IPS-20b (cell line): ENCODE measurements around the gene ADAP1.
"Not testable (repeated sequence)": the region's sequence is repeated elsewhere in the genome, so short reads cannot be mapped to it uniquely, and the experiment has no call there.

Experiments used
- H3K27ac ChIP-seq: one replicate; pipeline ENCODE4 v1.5.1; 2013; ENCODE audit warnings: low read length
- H3K27me3 ChIP-seq: 2 replicates; pipeline ENCODE4 v1.6.1; 2013; ENCODE audit warnings: mild to moderate bottlenecking, low read length, inconsistent platforms; ENCODE audit not compliant: insufficient read depth
- H3K36me3 ChIP-seq: 2 replicates; pipeline ENCODE4 v1.6.1; 2013; ENCODE audit warnings: low read depth, mild to moderate bottlenecking, inconsistent platforms, low read length, moderate library complexity; ENCODE audit not compliant: insufficient read depth
- H3K4me1 ChIP-seq: 2 replicates; pipeline ENCODE4 v1.6.1; 2013; ENCODE audit warnings: mild to moderate bottlenecking, control low read depth, inconsistent platforms, low read length, moderate library complexity; ENCODE audit not compliant: insufficient read depth
- H3K4me3 ChIP-seq: 2 replicates; pipeline ENCODE4 v1.5.1; 2013; ENCODE audit warnings: mild to moderate bottlenecking, low read length, inconsistent platforms
- H3K9ac ChIP-seq: 2 replicates; pipeline ENCODE4 v1.6.1; 2013; ENCODE audit warnings: low read depth, mild to moderate bottlenecking, inconsistent platforms, low read length, moderate library complexity
- H3K9me3 ChIP-seq: 2 replicates; pipeline ENCODE4 v1.6.1; 2013; ENCODE audit warnings: mild to moderate bottlenecking, low read depth, low read length, inconsistent platforms; ENCODE audit not compliant: insufficient read depth

The ADAP1 gene, protein sequence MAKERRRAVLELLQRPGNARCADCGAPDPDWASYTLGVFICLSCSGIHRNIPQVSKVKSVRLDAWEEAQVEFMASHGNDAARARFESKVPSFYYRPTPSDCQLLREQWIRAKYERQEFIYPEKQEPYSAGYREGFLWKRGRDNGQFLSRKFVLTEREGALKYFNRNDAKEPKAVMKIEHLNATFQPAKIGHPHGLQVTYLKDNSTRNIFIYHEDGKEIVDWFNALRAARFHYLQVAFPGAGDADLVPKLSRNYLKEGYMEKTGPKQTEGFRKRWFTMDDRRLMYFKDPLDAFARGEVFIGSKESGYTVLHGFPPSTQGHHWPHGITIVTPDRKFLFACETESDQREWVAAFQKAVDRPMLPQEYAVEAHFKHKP

DNA sequence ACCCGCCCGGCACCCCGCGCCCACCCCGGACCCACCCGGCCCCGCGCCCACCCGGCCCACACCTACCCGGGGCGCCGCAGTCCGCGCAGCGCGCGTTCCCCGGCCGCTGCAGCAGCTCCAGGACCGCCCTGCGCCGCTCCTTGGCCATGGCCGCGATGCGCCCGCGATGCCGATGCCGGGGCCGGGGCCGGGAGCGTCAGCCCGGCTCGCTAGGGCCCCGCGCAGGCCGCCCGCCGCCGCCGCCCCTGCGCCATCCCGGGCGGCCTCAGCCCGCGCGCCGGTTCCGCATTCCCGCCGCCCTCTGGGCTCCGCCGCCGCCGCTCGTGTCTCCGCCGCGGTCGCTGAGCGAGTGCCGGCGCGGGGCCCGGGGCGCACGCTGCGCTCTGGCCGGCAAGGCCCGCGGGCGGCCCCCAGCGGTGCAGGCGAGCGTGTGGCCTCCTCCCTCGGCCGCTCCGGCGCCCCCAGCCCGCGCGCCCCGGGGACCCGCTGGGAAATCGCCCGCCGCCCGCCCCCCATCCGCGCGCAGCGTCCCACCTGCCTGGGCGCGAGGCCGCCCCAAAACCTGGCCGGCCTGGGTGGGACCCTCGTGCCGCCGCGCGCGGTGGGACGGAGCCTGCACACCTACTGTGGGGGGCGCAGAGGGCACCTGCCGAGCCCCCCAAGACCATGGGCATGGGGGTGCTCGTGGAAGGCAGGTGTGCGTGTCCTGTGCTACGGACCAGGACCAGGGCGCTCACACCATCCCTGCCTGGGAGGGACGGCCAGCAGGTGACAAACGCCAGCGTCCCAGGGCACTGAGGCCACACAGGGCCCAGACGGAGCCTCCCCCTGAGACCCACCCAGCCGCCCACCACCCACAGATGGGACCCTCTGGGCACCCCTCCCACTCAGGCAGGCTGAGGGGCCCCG is at the start of gene ADAP1:
TSS of gene ADAP1 (minus strand) at position 351 of the 909 bp plus-strand sequence. CDS start at position 148, 203 bp downstream.
- Histone ChIP-seq H3K9me3 (no peaks in the 10 kb centered on the region), H3K4me3 (peak within 1 kb of the TSS; percentile 53; the same call in 1 of the 2 replicates), H3K27me3 (peaks cover 35% of the 10 kb centered on the region), H3K4me1 (no peaks in the 10 kb centered on the region), H3K27ac (no peak within 1 kb of the TSS), H3K9ac (no peak within 1 kb of the TSS), H3K36me3 (no peaks in the 10 kb centered on the region)

DNA sequence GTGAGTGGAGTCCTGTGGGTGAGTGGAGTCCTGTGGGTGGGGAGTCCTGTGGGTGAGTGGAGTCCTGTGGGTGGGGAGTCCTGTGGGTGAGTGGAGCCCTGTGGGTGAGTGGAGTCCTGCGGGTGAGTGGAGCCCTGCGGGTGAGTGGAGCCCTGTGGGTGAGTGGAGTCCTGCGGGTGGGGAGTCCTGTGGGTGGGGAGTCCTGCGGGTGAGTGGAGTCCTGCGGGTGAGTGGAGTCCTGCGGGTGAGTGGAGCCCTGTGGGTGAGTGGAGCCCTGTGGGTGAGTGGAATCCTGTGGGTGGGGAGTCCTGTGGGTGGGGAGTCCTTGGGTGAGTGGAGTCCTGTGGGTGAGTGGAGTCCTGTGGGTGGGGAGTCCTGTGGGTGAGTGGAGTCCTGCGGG is 48.0 kb upstream of the ADAP1 start:
- H3K9ac ChIP-seq, H3K27ac ChIP-seq, H3K4me3 ChIP-seq, H3K36me3 ChIP-seq, H3K9me3 ChIP-seq, H3K4me1 ChIP-seq, H3K27me3 ChIP-seq: not testable (repeated sequence)

DNA sequence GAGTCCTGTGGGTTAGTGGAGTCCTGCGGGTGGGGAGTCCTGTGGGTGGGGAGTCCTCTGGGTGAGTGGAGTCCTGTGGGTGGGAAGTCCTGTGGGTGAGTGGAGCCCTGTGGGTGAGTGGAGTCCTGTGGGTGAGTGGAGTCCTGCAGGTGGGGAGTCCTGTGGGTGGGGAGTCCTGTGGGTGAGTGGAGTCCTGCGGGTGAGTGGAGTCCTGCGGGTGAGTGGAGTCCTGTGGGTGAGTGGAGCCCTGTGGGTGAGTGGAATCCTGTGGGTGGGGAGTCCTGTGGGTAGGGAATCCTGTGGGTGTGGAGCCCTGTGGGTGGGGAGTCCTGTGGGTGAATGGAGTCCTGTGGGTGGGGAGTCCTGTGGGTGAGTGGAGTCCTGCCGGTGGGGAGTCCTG is 47.5 kb upstream of the ADAP1 start:
- not testable (repeated sequence) for H3K27me3 ChIP-seq, H3K4me1 ChIP-seq, H3K9ac ChIP-seq, H3K9me3 ChIP-seq, H3K4me3 ChIP-seq, H3K27ac ChIP-seq, H3K36me3 ChIP-seq

DNA sequence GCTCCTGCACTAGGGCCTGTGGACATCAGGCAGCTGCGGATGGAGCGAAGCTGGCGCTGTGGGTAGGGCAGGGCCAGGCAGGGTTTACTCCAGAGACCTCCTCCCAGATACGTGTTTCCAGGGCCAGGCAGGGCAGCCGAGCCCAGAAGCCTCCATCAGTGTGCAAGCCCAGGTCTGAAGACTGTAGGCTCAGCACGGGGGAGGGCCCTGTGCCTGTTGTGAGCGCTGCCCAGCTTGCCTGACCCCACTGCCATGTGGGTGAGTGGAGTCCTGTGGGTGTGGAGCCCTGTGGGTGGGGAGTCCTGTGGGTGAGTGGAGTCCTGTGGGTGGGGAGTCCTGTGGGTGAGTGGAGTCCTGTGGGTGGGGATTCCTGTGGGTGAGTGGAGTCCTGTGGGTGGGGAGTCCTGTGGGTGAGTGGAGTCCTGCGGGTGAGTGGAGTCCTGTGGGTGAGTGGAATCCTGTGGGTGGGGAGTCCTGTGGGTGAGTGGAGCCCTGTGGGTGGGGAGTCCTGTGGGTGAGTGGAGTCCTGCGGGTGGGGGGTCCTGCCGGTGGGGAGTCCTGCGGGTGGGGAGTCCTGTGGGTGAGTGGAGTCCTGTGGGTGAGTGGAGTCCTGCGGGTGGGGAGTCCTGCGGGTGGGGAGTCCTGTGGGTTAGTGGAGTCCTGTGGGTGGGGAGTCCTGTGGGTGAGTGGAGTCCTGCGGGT is 46.7 kb upstream of the ADAP1 start:
- not testable (repeated sequence) for H3K4me1 ChIP-seq, H3K27ac ChIP-seq, H3K36me3 ChIP-seq, H3K4me3 ChIP-seq, H3K9me3 ChIP-seq, H3K27me3 ChIP-seq, H3K9ac ChIP-seq

DNA sequence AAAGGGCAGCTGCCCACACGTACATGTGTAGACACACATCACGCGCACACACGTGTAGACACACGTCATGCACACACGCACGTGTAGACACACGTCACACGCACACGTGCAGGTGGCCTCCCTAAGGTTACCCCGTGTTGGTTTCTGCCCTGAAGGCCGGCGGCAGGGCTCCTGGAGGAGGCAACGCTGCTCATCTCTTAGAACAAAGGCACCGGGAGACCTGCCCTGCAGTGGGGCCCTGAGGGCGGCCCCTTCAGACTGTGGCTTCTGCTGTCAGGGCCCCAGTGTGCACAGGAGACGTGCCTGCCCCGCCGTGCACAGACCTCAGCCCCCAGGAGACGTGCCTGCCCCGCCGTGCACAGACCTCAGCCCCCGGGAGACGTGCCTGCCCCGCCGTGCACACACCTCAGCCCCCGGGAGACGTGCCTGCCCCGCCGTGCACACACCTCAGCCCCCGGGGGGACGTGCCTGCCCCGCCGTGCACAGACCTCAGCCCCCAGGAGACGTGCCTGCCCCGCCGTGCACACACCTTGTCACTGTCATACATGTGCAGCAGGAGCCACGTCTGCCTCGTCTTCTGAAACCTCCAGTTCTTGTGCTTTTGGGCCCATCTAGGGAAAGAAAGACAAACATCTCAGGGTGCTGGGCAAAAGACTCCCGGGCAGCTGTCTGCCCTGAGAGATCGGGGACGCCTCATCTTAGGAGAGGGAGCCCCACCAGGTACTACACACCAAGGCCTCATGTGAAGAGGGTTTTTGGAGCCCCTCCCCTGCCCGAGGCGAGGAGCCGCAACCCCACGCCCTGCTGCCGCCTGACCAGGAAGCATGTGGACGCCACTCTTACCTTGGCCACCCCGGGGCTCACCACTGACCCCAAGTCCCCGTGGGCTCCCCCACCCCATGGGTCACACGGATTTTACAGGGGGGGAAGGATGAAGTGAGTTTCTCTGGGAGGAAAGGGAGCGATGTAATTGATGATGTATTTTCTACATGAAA is 45.8 kb upstream of the ADAP1 start:
- Histone ChIP-seq H3K9me3 (no peaks in the 10 kb centered on the region), H3K4me1 (no peaks in the 10 kb centered on the region), H3K4me3 (no peak overlapping the region), H3K9ac (no peak overlapping the region), H3K27me3 (no peaks in the 10 kb centered on the region), H3K27ac (no peak overlapping the region), H3K36me3 (no peaks in the 10 kb centered on the region)

DNA sequence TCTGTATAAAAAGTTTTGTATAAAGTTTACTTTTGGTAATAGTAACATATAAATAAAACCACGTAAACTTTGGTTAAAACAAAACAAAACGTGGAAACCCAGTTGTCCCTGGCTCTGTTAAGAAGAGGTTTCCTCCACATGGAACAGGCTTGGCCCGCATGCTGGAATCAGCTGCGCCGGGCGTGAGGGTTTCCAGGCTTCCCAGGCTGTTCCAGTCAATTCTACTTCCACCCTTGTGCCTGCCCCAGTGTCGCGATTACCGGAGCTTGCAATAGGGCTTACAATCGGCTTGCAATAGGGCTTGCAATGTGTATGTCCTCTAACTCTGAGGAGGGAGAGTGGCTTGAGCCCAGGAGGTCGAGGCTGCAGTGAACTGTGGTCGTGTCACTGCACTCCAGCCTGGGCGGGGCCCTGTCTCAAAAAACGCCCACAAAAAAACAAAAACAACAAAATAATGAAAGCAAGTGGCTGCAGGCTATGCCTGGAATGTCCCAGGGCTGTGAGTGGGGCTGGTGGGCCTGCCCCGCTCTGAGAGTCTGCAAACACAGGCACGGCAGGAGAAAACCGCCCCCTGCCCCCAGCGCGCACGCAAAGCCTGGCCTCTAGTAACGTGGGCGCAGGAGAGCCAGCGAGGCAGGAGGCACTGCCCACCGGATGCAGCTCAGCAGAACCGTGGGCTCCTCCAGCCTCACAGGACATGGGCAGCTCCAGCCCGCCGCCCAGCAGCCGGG is 44.8 kb upstream of the ADAP1 start:
- no peaks in the 10 kb centered on the region for H3K9me3 ChIP-seq
- no peaks in the 10 kb centered on the region for H3K4me1 ChIP-seq
- H3K27me3 ChIP-seq = no peaks in the 10 kb centered on the region
- H3K27ac ChIP-seq = no peak overlapping the region
- H3K36me3 ChIP-seq = no peaks in the 10 kb centered on the region
- no peak overlapping the region for H3K9ac ChIP-seq
- no peak overlapping the region for H3K4me3 ChIP-seq

DNA sequence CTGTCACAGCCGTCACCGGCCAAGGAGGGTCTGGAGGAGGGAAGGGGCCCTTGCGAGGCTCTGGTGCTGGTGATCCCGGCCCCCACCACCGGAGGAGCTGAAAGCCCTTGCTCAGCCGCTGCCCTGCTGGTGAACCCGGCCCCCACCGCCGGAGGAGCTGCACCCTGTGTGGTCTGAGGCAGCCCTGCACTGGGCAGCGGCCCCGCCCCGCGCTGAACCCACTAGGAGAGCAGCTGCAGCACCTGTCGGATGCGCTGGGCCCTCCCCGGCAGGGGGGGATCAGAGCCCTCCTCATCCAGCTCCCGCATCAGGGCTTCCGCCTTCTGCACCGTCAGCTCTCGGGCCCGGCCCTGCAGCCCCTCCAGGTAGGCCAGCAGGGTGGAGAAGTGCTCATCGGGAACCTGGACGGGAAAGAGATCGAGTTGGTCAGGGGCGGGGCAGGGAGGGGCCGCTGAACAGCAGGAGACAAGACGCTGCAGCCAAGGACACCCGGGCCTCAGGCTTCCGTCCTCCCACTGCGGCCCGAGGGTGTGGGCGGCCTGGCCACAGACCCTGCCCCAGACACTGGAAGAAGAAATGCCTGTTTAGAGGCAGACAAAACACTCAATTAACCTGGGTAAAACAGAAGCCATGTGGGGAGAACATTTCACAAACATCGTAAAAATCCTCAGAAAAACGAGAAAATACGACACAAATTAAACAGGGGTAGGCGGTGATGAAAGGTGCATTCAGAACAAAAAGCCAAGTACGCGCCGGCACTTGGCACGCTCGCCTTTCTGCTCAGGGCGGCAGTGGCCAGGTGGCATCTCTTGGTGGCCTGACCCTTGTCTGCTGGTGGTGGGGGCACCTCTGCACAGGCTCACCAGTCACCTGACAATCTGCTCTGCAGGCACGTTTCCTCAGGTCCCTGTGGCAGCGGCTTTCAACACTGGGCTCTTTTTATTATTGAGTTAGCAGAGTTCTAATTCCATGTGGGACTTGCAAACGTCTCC is 43.2 kb upstream of the ADAP1 start:
- H3K27ac ChIP-seq = no peak overlapping the region
- no peaks in the 10 kb centered on the region for H3K36me3 ChIP-seq
- H3K4me1 ChIP-seq = no peaks in the 10 kb centered on the region
- H3K27me3 ChIP-seq = no peaks in the 10 kb centered on the region
- no peak overlapping the region for H3K4me3 ChIP-seq
- H3K9me3 ChIP-seq = no peaks in the 10 kb centered on the region
- H3K9ac ChIP-seq = no peak overlapping the region

DNA sequence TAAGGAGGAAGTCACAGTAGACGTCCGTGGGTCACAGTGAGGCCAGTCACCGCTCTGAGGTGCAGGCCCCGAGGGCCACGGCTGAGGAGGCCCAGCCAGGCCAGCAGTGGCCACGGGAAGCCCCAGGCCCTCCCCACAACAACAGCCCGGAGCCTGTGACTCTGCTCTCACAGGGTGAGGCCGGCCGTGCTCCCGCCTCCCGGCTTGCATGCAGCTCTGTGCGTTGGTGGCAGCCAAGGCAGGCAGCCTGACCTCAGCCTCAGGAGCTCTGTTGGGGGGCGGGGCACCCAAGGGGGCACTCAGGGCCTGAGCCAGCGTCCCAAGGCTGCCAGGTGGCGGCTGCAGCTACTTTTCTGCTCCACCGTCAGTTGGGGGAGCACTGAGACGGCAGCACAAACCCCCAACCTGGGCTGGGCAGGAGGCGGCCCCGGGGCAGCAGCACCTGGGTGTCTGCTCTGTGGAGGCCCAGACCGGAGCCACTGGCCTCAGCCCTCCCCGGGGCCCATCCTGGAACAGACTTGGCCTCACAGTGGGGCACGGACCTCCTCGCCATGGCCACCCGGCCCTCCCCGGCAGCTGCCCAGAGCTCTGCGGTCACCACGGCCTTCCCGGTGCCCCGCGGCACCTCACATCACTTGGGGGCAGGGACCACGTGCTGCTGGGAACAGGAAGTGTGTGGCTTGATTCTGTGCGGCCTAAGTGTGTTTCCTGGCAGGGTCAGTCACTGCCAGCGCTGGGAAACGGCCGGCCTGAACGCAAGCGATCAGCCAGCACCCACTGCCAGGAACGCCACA is 41.8 kb upstream of the ADAP1 start:
- no peaks in the 10 kb centered on the region for H3K27me3 ChIP-seq
- H3K4me3 ChIP-seq = no peak overlapping the region
- H3K27ac ChIP-seq = no peak overlapping the region
- no peaks in the 10 kb centered on the region for H3K36me3 ChIP-seq
- no peaks in the 10 kb centered on the region for H3K9me3 ChIP-seq
- H3K4me1 ChIP-seq = no peaks in the 10 kb centered on the region
- no peak overlapping the region for H3K9ac ChIP-seq

DNA sequence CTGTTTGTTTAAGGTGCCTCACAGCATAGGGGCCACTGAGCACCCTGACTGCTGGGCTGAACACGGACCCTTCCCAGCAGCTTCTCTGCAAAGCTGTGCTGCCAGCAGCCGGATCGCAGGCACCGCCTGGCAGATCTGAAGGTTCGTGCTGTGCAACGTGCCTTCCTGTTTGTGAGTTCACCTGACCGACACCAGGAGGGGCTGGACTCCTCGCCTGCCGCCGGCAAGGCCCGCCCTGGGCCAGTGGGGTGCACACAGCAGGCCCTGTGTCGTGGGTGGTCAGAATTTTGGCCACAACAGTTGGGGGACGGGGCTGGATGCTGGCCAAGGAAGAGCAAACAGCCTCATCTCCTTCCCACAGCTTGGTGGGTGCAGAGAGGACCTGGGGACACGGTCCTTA is 41.1 kb upstream of the ADAP1 start:
- Histone ChIP-seq H3K9ac (no peak overlapping the region), H3K27ac (no peak overlapping the region), H3K36me3 (no peaks in the 10 kb centered on the region), H3K27me3 (no peaks in the 10 kb centered on the region), H3K9me3 (no peaks in the 10 kb centered on the region), H3K4me3 (no peak overlapping the region), H3K4me1 (no peaks in the 10 kb centered on the region)
